WTC11 (cell line): ENCODE data around the gene MMAB.

Experiments used
- ELF4 ChIP-seq: sonication (generic); formaldehyde crosslinking; IDR thresholded peaks from 2 replicates; pipeline ENCODE4 v1.8.1; 2022; ENCODE audit warnings: low read depth, mild to moderate bottlenecking, moderate library complexity, missing genetic modification reagents
- FOXP1 ChIP-seq: sonication (generic); formaldehyde crosslinking; IDR thresholded peaks from 2 replicates; pipeline ENCODE4 v1.8.0; 2022; ENCODE audit warnings: missing genetic modification reagents, mild to moderate bottlenecking, moderate library complexity, borderline replicate concordance
- GABPB1 ChIP-seq: sonication (generic); formaldehyde crosslinking; IDR thresholded peaks from 2 replicates; pipeline ENCODE4 v1.8.1; 2023; ENCODE audit warnings: mild to moderate bottlenecking, missing genetic modification reagents
- IRF2 ChIP-seq: sonication (generic); formaldehyde crosslinking; IDR thresholded peaks from 2 replicates; pipeline ENCODE4 v1.8.0; 2022; ENCODE audit warnings: low read depth, missing genetic modification reagents, borderline replicate concordance
- JUN ChIP-seq: sonication (generic); formaldehyde crosslinking; IDR thresholded peaks from 2 replicates; pipeline ENCODE4 v1.8.0; 2023; ENCODE audit warnings: mild to moderate bottlenecking, missing genetic modification reagents
- NFE2L1 ChIP-seq: sonication (generic); formaldehyde crosslinking; IDR thresholded peaks from 2 replicates; pipeline ENCODE4 v1.8.1; 2023; ENCODE audit warnings: missing genetic modification reagents
- TF ChIP-seq, protein P1 (sequence below): sonication (generic); formaldehyde crosslinking; IDR thresholded peaks from 2 replicates; pipeline ENCODE4 v1.8.0; 2022; ENCODE audit warnings: mild to moderate bottlenecking, missing genetic modification reagents
- TF ChIP-seq, protein P2 (sequence below): fragments of 200-600 bp; IDR thresholded peaks from 2 replicates; pipeline ENCODE4 v1.8.0; 2022; ENCODE audit warnings: antibody characterized with exemption
- TF ChIP-seq, protein P3 (sequence below): sonication (generic); formaldehyde crosslinking; IDR thresholded peaks from 2 replicates; pipeline ENCODE4 v1.8.0; 2022; ENCODE audit warnings: mild to moderate bottlenecking, missing genetic modification reagents

DNA sequence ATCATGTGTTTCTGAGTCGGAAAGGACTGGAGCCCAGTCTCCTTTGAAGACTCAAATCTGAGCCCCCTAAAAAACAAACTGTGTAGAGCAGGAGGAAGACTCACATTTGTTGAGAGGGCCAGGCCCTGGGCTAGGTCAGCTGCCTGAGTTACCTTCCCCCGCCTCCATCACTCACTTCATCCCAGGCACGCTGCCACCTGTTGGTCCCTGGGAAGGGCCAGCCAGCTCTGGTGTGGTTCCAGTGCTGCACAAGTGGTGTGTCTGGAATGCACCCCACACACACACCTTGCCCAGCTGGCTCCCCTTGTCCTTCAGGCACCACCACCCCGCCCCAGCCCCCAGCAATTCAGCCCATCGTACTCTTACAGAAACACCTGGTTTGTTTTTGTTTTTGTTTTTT, 9.3 kb upstream of the MMAB start:
- TF ChIP-seq FOXP1 (no peak), JUN (CRISPR knock-in tag) (no peak), ELF4 (CRISPR knock-in tag) (no peak), IRF2 (CRISPR knock-in tag) (no peak), GABPB1 (CRISPR knock-in tag) (no peak), NFE2L1 (CRISPR knock-in tag) (no peak)
- TF ChIP-seq, protein P1, sequence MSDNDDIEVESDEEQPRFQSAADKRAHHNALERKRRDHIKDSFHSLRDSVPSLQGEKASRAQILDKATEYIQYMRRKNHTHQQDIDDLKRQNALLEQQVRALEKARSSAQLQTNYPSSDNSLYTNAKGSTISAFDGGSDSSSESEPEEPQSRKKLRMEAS (CRISPR knock-in tag), result no peak
- TF ChIP-seq, protein P2, sequence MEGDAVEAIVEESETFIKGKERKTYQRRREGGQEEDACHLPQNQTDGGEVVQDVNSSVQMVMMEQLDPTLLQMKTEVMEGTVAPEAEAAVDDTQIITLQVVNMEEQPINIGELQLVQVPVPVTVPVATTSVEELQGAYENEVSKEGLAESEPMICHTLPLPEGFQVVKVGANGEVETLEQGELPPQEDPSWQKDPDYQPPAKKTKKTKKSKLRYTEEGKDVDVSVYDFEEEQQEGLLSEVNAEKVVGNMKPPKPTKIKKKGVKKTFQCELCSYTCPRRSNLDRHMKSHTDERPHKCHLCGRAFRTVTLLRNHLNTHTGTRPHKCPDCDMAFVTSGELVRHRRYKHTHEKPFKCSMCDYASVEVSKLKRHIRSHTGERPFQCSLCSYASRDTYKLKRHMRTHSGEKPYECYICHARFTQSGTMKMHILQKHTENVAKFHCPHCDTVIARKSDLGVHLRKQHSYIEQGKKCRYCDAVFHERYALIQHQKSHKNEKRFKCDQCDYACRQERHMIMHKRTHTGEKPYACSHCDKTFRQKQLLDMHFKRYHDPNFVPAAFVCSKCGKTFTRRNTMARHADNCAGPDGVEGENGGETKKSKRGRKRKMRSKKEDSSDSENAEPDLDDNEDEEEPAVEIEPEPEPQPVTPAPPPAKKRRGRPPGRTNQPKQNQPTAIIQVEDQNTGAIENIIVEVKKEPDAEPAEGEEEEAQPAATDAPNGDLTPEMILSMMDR, result no peak
- TF ChIP-seq, protein P3, sequence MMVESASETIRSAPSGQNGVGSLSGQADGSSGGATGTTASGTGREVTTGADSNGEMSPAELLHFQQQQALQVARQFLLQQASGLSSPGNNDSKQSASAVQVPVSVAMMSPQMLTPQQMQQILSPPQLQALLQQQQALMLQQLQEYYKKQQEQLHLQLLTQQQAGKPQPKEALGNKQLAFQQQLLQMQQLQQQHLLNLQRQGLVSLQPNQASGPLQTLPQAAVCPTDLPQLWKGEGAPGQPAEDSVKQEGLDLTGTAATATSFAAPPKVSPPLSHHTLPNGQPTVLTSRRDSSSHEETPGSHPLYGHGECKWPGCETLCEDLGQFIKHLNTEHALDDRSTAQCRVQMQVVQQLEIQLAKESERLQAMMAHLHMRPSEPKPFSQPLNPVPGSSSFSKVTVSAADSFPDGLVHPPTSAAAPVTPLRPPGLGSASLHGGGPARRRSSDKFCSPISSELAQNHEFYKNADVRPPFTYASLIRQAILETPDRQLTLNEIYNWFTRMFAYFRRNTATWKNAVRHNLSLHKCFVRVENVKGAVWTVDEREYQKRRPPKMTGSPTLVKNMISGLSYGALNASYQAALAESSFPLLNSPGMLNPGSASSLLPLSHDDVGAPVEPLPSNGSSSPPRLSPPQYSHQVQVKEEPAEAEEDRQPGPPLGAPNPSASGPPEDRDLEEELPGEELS (CRISPR knock-in tag), result no peak
